ENCODE results near the gene TMCO2.

Gene TMCO2

DNA sequence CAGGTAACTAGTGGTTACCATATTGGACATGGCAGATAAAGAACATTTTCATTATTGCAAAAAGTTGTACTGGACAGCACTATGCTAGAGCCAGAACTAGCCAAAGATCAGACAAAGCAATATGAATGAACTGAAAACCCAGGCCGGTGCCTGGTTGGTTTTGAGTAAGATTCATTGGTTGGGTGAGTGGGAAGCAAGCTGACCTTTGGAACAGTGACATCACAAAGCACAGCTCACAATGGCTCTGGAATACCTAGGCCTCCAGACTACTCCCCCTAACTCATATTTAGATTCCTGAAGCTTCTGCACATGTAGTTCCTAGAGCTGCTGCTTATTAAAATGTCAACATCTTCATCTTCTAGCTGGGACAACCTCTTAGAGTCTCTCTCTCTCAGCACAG is at the start of gene TMCO2:
TSS of gene TMCO2 (plus strand) at position 283 of the 400 bp plus-strand sequence. CDS start at position 340, 57 bp downstream.
- DNase-seq: no peak

DNA sequence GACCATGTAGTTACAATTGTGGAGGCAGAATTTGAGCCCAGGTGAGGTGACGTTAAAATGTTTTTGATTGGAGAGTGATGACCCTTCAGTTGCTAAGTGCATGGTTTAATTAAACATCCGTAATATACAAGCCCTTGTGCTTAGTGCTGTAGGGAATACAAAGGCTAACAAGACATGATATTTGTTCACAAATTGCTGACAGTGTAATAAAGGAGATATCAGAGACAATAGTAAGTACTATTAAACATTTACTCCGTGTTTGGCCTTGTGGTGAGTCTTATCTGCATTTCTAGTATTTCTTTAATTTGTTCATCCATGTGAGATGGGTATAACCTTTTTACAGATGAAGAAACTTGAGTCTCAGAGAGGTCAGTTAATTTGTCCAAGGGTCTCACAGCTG is 48.6 kb upstream of the TMCO2 start:
- DNase-seq: no peak

DNA sequence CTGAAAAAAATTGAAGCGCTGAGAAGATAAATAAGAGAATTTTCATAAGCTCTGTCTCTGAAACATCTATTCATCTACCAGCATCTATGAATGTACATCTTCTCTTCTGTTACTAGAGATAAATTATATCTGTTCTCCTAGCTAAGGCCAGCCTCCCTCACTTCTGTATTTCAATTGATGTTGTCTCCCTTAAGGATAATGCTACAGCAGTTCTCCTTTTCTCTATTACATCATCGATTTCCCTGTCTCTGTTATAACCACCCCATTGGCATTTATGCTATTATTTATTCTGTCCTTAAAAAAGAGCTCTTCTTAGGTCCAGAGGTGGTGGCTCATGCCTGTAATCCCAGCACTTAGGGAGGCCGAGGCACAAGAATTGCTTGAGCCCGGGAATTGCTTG is 42.9 kb upstream of the TMCO2 start:
- DNase-seq: no peak

- DNase-seq: no peak
These were observed 37.1 kb upstream of the TMCO2 start for GRCh38 chr1:40210511-40211204.

DNA sequence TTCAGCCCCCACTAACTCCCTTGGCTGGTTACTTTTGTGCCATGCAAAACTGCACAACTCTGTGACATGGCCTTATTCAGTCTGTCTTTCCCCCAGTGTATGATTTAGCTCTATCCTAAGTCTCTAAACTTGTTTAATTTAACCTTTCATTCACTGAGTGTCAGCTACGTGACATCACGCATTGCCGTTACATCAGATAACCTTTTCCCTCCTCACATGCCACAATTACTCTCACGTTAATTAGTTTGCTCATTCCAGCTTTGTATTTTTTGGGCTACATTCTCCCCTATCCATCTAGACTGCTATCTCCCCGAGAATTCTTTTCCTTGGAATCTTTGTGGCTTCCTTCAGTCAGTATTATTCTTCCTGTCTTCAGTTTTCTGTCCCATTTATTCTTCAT is 29.4 kb upstream of the TMCO2 start:
- no peak for DNase-seq

DNA sequence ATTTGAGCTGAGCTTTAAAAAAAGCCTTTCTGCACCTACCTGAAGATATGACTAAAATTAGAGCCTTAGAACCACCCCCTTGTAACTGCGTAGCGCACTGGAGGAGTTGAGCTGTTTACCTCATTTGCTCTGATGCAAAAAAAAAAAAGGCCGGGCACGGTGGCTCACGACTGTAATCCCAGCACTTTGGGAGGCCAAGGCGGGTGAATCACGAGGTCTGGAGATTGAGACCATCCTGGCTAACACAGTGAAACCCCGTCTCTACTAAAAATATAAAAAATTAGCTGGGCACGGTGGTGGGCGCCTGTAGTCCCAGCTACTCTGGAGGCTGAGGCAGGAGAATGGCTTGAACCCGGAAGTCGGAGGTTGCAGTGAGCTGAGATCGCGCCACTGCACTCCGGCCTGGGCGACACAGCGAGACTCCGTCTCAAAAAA is 26.2 kb upstream of the TMCO2 start:
- peak in 1 of 58 donors; percentile 3 for DNase-seq

DNA sequence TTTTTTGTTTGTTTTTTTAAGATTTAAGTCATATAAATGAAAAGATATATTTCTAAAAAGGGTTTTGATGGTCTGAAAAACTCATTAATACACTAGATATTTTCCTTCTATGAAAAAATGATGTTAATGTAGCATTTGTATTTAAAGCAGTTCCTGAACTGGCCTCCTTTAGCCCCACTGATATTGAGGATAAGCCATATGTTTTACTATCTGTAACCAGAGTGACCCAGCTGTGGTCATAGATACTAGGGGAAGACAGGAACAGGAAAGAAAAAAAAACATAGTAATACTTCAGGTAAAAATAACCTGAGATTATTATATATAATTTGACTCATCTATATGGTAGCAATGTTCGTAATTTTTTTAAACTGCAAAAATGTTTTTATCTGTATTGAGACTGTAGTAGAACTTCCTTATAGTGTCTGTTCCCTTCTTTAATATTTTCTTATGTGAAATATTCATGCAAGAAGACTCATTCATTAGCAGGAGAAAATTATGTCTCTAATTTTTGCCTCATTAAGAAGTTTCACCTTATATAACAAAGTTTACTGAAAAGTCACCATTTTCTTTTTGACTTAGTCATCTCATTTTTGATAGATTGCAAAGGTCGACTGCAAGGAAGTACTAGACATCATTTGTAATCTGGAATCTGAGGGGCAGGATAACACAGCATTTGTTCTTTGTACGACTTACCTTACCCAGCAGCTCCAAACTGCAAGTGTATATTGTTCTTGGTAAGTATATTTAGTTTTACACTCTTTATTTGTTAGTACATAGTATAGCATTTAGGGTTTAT is 25.6 kb upstream of the TMCO2 start:
- no peak for DNase-seq

DNA sequence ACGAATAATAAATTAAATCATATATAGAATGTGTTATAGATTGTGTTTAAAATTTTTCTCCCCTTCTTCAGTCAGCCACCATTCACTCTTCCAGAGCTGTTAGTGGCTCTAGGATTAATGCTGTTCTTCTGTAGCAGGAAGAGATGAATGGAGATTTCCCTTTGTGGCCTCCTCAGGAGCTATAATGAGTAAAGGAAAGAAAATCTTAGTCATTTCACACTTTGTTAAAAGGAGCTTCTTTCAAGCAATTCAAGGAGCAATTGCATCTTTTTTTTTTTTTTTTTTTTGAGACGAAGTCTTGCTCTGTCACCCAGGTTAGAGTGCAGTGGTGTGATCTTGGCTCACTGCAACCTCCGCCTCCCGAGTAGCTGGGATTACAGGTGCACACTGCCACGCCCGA is 23.7 kb upstream of the TMCO2 start:
- no peak for DNase-seq

- no peak for DNase-seq
These were observed 21.5 kb upstream of the TMCO2 start for GRCh38 chr1:40226192-40226591.

DNA sequence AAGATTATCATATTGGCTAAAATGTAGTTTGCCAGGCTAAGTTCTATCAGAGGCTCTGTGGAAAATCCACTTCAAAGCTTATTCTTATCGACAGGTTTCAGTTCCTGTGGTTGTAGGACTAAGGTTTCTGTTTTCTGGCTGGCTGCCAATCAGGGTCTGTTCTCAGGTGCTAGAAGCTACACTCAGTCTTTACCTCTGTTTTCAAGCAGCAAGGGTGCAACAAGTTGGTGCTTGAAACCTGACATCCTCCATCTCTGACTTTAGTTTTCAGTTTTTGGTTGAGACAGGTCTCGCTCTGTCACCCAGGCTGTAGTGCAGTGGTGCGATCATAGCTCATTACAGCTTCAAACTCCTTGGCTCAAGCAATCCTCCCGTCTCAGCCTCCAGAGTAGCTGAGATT is 15.3 kb upstream of the TMCO2 start:
- no peak for DNase-seq

GRCh38 chr1:40239626-40240025 is 8.1 kb upstream of the TMCO2 start:
- no peak for DNase-seq

GRCh38 chr1:40240390-40240789 is 7.3 kb upstream of the TMCO2 start:
- no peak for DNase-seq

- DNase-seq: no peak
These were observed 6.4 kb upstream of the TMCO2 start for GRCh38 chr1:40241362-40241761.

GRCh38 chr1:40243351-40243750 is 4.4 kb upstream of the TMCO2 start:
- no peak for DNase-seq

DNA sequence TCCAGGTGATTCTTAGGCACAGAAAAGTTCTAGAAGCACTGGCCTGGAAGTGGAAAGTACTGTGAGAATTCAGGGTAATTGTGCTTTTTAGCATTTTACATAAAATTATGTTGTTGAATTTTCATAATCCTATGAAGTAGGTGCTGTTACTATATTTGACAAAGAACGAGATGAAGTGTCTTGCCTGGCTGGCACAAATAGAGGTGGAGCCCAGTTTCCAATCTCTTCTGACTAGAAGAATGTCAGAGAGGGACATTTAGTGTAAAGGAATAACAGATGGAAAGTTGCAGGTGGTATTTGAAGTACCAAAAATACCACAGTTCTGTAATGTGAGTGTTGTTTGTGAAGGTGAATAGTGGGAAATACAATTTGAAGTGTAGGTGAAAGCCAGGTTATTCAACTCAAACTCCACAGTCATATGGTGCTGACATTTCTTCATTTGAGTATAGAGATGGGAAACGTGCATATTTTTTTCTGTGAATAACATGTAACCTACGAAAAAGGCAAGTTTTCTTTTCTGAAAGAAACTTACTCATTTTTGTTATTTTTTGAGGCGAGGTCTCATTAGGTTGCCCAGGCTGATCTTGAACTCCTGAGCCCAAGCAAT is 3.5 kb upstream of the TMCO2 start:
- peak in 1 of 58 donors; percentile 2 for DNase-seq

- DNase-seq: no peak
These were observed 2.1 kb upstream of the TMCO2 start for GRCh38 chr1:40245686-40246085.

DNA sequence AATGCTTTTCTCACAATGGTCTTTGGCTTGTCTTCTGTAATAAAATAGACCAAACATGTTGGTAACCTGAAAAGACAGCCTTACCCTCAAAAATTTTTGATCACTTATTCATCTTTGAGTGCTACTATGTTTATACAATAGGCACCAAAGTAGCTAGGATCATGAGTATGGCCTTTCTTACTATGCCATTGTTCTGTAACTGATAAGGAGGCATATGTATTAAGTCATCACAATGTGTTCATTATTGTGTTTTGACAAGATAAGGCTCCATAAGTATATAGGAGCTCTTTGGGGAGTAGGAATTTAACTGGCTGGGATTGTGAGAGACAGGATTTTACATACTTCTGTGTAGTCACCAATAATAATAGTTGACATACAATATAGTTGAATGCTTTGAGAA is 675 bp downstream of the TMCO2 start:
- DNase-seq: no peak

- DNase-seq: no peak
These were observed 3.7 kb downstream of the TMCO2 start for GRCh38 chr1:40251456-40251855.

- no peak for DNase-seq
These were observed 4.9 kb downstream of the TMCO2 start for GRCh38 chr1:40252601-40253000.

DNA sequence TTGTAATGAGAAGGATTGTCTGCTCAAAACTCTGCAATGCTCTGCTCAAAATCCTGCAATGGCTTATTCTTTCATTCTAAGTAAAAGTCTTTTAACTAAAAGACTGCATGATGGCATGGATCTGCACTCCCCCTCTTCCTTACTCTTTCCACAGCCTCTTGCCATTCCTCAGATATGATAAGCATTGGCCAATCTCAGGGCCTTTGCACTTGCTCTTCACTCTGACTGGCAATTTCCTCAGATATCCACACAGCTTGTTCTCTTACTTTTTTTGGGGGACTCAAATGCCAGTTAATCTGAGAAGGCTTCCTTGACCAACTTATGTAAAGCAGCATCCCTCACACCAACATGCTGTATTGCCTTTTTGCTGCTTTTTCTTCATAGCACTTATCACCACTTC is 7.5 kb downstream of the TMCO2 start:
- no peak for DNase-seq

DNA sequence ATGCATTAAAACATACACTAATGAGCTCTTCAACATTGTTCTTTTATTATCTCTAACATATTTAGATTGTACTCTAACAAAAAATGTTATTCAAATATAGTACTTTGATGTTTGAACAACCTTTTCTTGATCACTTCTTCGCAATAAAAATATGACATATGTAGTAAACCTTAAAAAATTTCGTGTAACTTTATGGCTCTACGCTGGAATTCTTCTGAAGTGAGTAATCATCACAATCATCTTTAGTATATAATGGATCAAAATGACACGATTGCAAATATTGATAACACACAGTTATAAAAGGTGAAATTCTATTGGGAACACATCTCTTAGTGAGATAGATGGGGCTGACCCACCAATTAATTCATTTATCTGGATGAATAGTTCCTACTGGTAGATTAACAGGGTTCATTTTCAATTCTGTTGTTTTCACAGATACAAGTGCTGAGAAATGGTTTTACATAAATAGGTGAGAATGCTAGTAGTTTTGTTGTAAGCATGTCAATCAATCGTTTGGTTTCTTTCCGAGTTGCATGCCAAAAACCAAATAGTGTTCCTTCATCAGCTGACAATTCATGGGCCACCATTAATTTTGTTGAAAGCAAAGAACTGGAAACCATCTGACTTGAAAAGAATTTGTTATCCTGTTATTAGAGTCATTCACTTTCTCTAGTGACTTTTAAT is 8.8 kb downstream of the TMCO2 start:
- no peak for DNase-seq

DNA sequence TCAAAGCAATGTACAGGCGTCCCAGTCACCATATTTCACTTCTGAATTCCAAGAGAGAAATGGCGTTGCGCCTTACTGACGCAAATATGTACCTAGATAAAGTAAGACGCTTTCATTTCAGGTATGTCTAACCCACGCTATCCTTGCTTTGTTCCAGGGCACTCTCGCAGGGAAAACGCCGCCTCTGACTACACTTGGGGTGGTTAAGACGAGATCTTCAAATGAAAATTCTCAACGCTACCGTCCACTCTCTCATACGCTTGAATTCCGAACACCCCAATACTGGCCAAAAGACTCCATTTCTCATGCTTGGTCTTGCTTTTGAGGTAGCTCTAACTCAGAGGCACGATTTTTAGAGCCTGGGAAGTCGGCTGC is 9.6 kb downstream of the TMCO2 start:
- peak in 5 of 58 donors; percentile 13 to 59 (median 41) for DNase-seq
